BE2C (cell line): ENCODE measurements around the gene KRTAP10-3.

ENCODE experiments used
- DNase-seq: peaks from one replicate; pipeline ENCODE4 v3.0.0-alpha.2; 2020
- H3K27me3 ChIP-seq: fragments of 250-450 bp; sonication (Bioruptor Pico); 2 replicates; pipeline ENCODE4 v1.5.1; 2020; ENCODE audit warnings: mild to moderate bottlenecking
- H3K36me3 ChIP-seq: fragments of 250-450 bp; sonication (Bioruptor Pico); 2 replicates; pipeline ENCODE4 v1.5.1; 2020; ENCODE audit warnings: mild to moderate bottlenecking
- H3K4me1 ChIP-seq: fragments of 250-450 bp; sonication (Bioruptor Pico); 2 replicates; pipeline ENCODE4 v1.5.1; 2020
- H3K4me3 ChIP-seq: 2 replicates; pipeline ENCODE4 v1.5.1; 2011; ENCODE audit warnings: low read depth, low read length
- H3K9me3 ChIP-seq: fragments of 250-450 bp; sonication (Bioruptor Pico); 2 replicates; pipeline ENCODE4 v1.5.1; 2020
- TF ChIP-seq, protein P1 (sequence below): IDR thresholded peaks from 2 replicates; pipeline ENCODE4 v1.5.1; 2012; ENCODE audit warnings: mild to moderate bottlenecking, low read depth, low read length

KRTAP10-3 gene

GRCh38 chr21:44519346-44520325 is 39.0 kb downstream of the KRTAP10-3 start:
- Histone ChIP-seq H3K4me1 (no peaks in the 10 kb centered on the region), H3K36me3 (no peaks in the 10 kb centered on the region), H3K4me3 (no peak overlapping the region), H3K9me3 (peaks cover 3% of the 10 kb centered on the region; the same call in 1 of the 2 replicates), H3K27me3 (no peaks in the 10 kb centered on the region)
- TF ChIP-seq, protein P1, sequence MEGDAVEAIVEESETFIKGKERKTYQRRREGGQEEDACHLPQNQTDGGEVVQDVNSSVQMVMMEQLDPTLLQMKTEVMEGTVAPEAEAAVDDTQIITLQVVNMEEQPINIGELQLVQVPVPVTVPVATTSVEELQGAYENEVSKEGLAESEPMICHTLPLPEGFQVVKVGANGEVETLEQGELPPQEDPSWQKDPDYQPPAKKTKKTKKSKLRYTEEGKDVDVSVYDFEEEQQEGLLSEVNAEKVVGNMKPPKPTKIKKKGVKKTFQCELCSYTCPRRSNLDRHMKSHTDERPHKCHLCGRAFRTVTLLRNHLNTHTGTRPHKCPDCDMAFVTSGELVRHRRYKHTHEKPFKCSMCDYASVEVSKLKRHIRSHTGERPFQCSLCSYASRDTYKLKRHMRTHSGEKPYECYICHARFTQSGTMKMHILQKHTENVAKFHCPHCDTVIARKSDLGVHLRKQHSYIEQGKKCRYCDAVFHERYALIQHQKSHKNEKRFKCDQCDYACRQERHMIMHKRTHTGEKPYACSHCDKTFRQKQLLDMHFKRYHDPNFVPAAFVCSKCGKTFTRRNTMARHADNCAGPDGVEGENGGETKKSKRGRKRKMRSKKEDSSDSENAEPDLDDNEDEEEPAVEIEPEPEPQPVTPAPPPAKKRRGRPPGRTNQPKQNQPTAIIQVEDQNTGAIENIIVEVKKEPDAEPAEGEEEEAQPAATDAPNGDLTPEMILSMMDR: no peak
- no peak for DNase-seq

GRCh38 chr21:44518686-44519085 is 39.9 kb downstream of the KRTAP10-3 start:
- DNase-seq: peak; percentile 2
- TF ChIP-seq, protein P1: no peak
- H3K9me3 ChIP-seq: no peaks in the 10 kb centered on the region
- H3K36me3 ChIP-seq: no peaks in the 10 kb centered on the region
- H3K27me3 ChIP-seq: no peaks in the 10 kb centered on the region
- H3K4me3 ChIP-seq: no peak overlapping the region
- H3K4me1 ChIP-seq: no peaks in the 10 kb centered on the region

- DNase-seq: peak; percentile 95
- Histone ChIP-seq H3K9me3 (no peaks in the 10 kb centered on the region), H3K36me3 (no peaks in the 10 kb centered on the region), H3K4me1 (no peaks in the 10 kb centered on the region), H3K4me3 (peak overlapping the region; percentile 58), H3K27me3 (peaks cover 5% of the 10 kb centered on the region; the same call in 1 of the 2 replicates)
- TF ChIP-seq, protein P1: no peak
Observed at GRCh38 chr21:44517175-44517899, 41.3 kb downstream of the KRTAP10-3 start.

DNA sequence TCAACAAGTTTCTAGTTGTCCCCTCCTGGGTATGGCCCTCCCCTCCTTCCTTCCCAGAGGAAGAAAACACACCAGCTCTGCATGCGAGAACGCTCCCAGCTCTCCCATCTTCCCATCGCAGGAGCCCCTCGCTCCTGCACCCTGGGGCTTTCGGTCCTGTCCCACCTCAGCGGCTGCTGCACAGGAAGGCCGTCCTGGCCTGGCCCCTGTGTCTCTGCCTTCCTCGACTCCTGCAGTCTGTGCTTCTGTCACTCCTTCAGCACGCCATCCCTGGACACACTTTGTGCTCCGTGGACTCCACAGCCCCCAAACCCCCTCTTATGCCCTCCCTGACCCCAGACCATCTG is 41.8 kb downstream of the KRTAP10-3 start:
- TF ChIP-seq, protein P1: no peak
- peak overlapping the region; percentile 15; the same call in 1 of the 2 replicates for H3K4me3 ChIP-seq

GRCh38 chr21:44516342-44516741 is 42.3 kb downstream of the KRTAP10-3 start:
- Histone ChIP-seq H3K9me3 (no peaks in the 10 kb centered on the region), H3K27me3 (peaks cover 6% of the 10 kb centered on the region; the same call in 1 of the 2 replicates), H3K4me1 (no peaks in the 10 kb centered on the region), H3K4me3 (no peak overlapping the region), H3K36me3 (no peaks in the 10 kb centered on the region)
- TF ChIP-seq, protein P1: no peak
- no peak for DNase-seq

More for the DNA sequence above, 41.8 kb downstream of the KRTAP10-3 start:
- Histone ChIP-seq H3K36me3 (no peaks in the 10 kb centered on the region), H3K27me3 (peaks cover 5% of the 10 kb centered on the region; the same call in 1 of the 2 replicates), H3K9me3 (no peaks in the 10 kb centered on the region), H3K4me1 (no peaks in the 10 kb centered on the region)
- no peak for DNase-seq
